ENCODE measurements around the gene ANKRD31. TPM values are rescaled to one million over a fixed set of nuclear protein-coding genes. Genes with fewer than 3 reads are reported as not detected.
A peak's percentile ranks its signal among the peaks of the same experiment; 100 is the strongest.
"Not testable (repeated sequence)": the region's sequence is repeated elsewhere in the genome, so short reads cannot be mapped to it uniquely, and the experiment has no call there.

The ANKRD31 gene, protein sequence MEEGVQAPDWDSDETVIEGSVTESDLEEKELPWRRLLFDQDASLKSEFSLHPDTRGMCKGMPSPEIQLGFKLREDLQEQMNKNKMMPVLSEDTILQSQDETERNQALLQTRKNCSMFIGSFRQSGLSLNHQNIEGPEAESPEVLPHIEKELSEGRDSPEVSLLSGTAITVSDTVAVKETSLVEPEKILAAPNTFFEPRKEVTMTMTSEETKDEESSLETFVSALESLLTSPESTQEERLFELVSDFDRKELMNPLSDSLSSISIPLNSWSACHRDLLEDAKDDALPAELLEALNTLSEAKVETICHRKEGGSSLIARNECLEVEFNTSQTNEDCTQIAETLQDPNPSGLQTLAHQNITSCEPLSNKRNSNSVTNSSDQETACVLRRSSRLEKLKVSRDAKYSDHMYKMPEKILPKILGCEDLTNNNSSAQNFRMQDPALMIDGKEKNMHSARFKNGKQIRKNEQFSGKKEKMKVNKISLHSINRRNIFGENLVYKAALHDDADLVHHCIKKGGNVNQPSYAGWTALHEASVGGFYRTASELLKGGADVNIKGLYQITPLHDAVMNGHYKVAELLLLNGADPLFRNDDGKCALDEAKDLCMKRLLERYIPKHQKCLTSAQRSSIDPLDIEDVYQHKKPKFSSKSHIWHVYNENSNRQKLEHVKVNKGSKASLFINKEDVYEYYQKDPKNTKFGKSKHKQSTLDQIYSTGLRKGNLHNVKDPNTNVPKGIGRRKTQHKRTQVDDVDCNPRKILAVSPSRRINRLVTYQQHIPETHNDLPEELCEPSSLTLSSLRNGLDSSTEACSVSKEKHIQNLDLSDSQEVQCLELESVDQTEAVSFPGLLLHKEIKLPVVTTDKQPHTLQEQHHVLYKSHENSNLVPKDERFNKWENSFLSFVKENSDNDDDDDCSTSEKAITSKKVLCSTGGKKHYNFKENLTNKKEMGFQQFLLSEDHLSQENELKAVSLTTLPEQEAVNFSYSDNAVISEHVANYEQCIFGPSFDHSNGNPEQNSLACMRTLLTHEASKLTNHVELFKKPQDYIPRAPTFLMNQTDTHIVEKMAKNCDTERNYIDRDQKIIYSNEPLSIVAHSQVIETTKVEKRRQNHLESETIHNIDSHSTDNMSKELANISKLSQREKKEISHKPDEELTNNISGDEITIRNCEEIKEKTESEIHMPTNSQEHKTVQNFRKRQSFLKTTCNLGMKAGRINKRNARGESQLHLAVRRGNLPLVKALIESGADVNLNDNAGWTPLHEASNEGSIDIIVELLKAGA (N-terminal part only)
- 0.03 TPM in 1 of 2 replicates, not detected in the other for total RNA-seq
- polyA plus RNA-seq (2012), result not detected

DNA sequence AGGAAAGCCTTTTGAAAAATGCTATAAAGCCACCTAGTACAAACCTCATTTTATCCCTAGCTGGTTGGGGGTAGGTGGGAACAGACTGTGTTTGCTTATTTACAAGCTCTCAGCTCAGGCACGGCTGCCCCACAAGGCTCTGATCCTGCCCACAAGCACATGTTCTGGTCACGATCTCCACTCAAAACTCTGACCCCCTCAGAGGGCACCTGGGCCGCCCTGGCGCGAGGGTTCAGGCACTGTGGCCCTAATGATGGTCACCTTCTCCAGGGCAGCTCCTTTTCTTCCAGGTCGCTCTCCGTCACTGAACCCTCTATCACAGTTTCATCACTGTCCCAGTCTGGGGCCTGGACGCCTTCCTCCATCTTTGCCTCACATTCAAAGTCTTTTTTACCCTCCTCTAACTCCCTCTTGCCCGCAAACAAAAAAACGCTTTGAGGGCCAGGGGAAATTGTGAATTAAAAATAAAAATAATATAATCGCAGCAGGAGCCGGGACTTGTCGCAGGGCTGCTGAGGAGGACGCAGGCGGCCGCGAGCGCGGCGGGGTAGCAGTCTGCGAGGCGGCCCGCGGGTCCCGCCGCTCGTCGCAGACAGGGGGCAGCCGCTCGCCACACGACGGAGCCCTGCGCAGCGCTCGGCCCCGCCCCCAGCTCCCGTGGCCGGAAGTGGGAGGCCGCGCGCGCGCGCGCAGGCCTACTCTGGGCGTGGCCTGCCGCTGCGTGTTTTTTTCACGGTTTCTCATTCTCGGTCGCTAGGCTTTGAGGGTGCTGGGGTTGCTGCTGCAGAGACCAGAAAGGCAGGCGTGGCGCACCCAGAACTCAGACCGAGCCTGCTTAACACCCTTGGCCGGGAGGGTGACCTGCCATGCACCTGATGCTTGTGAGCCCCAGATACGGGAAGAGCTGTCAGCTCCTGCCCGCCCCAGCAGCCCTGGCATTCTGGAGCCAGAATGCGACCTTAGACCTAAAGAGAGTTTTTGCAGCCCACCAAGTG lies at the start of gene ANKRD31:
ANKRD31 (minus strand) TSS at position 557 of the 995 bp plus-strand sequence; CDS start at position 365, 192 bp downstream.
- DNase-seq (ENCODE audit: low read depth), result peak; percentile 81

DNA sequence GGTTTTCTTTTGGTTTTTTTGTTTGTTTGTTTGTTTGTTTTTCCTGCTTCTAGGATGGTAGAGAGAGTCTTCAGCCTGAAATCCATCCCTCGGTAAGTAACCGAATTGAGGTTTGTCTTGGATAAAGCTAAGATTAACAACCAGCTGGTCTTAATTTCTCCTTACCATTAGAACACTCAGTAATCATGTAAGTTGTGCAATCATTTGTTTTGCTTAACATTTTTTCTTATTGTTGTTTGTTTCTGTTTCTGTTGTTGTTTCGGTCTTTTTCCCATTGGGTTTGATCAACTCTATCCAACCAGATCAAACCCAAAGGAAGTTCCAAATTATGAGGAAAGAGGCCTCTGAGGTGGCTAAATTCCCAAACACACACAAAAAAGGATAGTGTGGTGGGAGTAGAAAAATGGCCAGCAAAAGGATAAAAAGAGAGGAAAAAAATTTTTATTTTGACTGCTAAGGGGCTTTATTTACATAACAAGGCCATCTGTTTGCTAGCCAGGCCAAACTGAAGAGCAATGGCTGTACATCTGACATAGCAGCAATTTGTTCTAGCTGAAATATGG lies 49.6 kb upstream of the ANKRD31 start:
- DNase-seq (ENCODE audit: low read depth), result no peak

- no peak for DNase-seq (ENCODE audit: low read depth)
These were observed 45.9 kb upstream of the ANKRD31 start for GRCh38 chr5:75282581-75282980.

DNA sequence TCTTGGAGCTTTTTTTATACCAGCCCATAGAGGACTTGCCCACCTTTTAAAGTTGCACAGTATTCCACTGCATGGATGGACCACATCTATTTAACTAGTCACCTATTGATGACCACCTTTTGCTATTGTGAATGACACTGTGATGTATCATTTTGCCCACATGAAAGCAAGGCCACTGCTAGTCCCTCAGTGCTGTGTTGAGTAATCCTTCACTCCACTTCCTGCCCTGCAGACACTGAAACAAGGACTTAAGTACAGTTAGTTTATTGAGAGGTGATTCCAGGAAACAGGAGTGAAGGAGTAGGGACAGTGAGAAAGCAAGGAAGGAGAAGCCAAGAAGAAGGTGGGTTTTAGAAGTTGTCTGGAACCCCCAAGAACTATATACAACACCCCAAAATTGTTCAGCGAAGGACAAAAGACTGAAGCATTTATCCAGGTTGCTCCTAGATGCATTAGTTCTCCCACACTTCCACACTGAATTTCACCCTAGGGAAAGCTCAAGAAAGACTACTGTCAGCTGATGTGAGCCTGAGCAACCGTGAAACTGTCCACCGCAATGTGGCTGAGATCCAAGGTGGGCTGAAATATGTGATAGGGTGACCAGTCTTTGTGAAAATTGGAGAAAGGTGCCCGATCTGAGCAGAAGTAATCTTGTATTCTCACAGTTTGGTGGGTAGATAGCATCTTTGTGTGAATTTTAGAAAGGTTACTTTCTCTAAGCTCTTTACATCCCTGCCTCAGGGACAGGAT lies 45.2 kb upstream of the ANKRD31 start:
- no peak for DNase-seq (ENCODE audit: low read depth)

DNA sequence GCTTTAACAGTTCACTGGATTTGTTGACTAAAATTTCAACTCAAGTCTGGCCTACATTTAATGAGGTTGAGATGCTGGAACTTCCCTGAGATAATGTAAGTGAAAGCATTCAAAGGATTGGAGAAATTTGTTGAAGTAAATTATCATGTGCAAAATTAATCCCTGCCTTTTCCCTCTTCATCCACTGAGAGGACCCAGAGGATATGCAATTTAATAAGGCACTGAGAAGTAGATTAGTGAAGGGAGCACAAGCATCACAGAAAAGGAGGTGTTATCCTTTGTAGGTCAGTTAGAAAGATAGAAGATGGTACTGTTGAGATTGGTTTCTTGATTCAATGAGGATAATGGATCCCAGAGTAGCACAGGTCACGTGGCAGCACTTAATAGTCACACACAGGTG lies 42.6 kb upstream of the ANKRD31 start:
- DNase-seq (ENCODE audit: low read depth), result no peak

DNA sequence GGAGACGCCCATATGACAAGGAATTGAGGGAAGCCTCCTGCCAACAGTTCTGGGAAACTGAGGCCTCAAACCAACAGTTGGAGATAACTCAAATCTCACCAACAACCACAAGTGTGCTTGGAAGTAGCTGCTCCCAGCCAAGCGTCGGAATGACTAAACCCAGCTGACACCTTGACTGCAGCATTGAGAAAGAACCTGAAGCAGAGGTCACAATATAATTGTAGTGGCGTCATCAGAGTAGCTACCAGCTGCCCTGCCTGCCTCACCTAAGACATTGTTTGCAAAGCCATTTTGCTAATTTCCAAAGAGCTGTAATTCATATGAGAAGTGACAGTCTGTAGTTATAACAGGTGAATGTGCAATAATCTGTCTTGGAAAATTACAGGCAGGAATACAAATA lies 40.8 kb upstream of the ANKRD31 start:
- no peak for DNase-seq (ENCODE audit: low read depth)

- no peak for DNase-seq (ENCODE audit: low read depth)
These were observed 39.1 kb upstream of the ANKRD31 start for GRCh38 chr5:75275756-75276155.

DNA sequence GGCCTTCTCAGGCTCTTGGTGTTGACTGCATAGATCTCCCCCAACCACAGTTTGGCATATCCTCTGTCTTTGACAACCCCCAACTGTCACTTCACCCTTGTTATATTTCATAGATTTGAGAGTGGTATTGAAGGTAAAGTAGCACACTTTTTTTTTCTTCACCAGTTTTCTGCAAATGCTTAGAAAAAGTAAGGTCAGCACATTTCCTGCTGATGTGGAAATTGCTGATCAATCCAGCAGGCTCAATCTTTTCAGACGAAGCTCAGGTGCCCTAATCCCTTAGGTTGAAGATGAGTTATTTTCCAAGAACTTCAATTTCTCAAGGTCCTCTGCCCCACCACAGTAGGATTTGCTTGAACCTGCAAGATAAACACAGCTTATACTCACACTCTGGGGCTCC lies 38.5 kb upstream of the ANKRD31 start:
- no peak for DNase-seq (ENCODE audit: low read depth)

- no peak for DNase-seq (ENCODE audit: low read depth)
These were observed 37.8 kb upstream of the ANKRD31 start for GRCh38 chr5:75274486-75274885.

GRCh38 chr5:75270605-75271004 lies 33.9 kb upstream of the ANKRD31 start:
- DNase-seq (ENCODE audit: low read depth), result not testable (repeated sequence)

- peak; percentile 26 for DNase-seq (ENCODE audit: low read depth)
These were observed 29.1 kb upstream of the ANKRD31 start for GRCh38 chr5:75265731-75266130.

- DNase-seq (ENCODE audit: low read depth), result no peak
These were observed 25.6 kb upstream of the ANKRD31 start for GRCh38 chr5:75262271-75262670.

DNA sequence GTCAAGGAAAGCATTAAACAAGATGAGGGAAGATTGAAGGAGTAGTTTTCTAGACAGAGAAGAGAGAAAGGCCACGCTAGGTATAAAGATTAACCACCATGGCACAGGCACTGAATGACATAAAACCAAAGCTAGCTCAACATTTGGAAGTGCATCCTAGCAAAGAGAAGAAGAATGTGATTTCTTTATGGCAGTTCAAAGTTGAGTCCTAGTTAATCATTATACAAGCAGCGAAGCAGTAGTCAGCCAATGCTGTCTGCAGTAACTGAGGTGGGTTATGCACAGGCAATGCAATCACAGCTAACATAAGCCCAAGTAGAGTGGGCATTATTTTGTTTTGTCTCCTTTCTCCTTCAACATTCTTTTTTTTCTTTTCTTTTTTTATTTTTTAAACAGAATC lies 24.0 kb upstream of the ANKRD31 start:
- DNase-seq (ENCODE audit: low read depth), result no peak

- DNase-seq (ENCODE audit: low read depth), result not testable (repeated sequence)
These were observed 13.8 kb upstream of the ANKRD31 start for GRCh38 chr5:75250452-75250851.

- DNase-seq (ENCODE audit: low read depth), result no peak
These were observed 8.3 kb upstream of the ANKRD31 start for GRCh38 chr5:75245023-75245422.

- DNase-seq (ENCODE audit: low read depth), result no peak
These were observed 6.8 kb upstream of the ANKRD31 start for GRCh38 chr5:75243510-75243909.

DNA sequence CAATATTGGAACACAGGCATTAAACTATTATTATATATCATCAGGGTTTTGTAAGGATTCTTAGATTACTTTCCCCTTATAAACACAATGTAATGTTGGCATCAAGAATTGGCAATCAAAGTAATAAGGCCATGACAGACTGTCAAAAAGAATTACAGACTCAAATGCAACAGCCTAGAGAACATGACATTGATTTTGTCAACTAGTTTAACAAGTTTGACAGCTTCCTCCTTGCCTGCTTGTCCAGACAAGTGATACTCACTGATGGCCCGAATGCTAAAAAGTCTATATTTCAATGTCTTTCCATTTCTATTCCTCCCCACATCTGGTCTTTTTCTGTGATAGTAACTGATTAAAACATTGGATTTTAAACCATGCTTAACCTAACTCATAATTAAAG lies 6.4 kb upstream of the ANKRD31 start:
- no peak for DNase-seq (ENCODE audit: low read depth)

- DNase-seq (ENCODE audit: low read depth), result no peak
These were observed 5.4 kb upstream of the ANKRD31 start for GRCh38 chr5:75242067-75242466.

DNA sequence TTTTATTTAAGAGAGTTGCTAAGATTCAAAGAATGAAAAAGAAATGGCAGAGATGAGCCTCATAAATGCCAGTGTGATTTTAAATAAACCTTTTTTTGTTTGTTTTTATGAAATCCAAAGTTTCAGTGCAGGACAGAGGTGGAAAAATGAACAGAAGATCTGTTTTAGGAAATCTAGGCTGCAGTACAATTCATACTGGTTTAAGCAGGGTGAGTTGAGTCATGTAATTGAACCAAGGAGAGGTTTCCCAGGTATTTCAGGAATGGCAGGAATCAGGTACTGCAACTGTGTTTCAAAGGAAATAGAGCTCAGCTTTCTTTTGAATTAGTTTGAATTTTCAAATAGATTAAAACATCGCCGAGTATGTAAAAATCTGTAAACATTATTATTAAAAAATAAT lies 3.0 kb upstream of the ANKRD31 start:
- DNase-seq (ENCODE audit: low read depth), result no peak

Measured in myocyte (in vitro differentiated cells).